Measurements from ENCODE around the gene TBK1. TPM values are rescaled to one million over a fixed set of nuclear protein-coding genes. Genes with fewer than 3 reads are reported as not detected.

TBK1 gene
- total RNA-seq: 18.2 and 22.0 TPM in 2 replicates

DNA sequence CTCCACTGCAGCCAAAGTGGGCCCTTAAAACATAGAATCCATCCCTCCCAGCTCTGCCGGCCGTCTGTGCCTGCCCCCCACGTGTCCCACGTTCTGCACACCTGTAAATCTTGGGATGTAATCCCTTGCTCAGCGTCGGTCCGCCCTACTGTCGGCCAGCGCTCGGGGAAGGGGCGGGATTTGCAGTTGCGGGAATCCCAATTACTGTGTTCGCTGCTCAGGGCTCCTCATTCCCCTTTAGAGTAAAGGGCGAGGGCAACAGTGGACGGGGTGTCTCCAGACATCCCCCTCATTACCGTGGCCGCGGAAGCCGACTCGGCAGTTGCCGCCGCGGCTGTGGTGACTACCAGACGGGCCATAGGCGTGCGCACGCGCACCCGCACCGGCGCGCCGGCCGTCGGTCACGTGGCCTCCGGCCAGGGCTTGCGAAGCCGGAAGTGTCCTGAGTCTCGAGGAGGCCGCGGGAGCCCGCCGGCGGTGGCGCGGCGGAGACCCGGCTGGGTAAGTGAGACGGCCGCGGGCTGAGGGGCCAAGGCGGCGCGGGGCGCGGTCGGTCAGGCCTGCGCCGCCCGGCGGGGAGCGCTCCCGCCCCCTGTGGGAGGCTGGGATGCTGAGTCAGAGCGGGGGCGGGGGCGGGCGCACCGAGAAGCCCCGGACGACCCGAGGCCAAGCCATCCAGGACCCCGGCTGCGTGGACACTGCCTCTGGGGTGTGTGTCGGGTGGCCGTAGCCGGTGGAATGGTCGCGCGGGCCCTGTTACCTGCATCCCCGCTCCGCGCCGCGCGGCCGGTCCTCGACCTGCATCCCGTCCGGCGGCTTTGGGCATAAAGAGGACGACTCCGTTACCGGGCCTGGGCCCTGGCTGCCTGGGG is at the start of gene TBK1:
Gene TBK1, plus strand, starts transcription at position 434 of the 872 bp plus-strand sequence. CDS start 3,751 bp downstream, outside the sequence.

DNA sequence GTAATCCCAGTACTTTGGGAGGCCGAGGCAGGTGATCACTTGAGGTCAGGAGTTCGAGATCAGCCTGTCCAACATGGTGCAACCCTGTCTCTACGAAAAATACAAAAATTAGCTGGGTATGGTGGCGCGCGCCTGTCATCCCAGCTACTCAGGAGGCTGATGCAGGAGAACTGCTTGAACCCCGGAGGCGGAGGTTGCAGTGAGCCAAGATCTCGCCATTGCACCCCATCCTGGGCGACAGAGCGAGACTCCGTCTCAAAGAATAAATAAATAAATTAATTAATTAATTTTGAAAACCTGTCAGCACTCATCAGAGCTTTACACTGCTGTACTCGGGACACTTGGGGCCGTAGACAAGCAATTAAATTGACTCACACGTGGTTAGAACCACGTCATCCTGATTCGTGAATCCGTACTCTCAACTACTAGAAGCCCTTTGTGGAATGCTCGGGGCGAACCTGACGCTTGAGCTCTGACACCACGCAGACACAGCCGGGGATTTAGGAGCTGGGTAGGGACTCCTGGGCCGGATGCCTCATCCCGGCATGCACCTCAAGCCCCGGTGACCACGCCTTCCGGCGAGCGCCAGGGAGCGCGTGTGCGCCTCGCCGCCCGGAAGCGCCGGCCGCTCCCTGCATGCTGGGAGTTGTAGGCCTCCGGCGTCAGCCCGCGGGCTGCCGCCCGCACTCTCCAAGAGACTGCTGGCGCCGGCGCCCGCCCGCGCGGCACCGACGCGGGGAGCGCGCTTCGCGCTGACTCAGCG is 48.0 kb upstream of the TBK1 start, which contains the start of gene XPOT:
Gene XPOT, plus strand, starts transcription at position 686 of the 763 bp plus-strand sequence. CDS start 5,644 bp downstream, outside the sequence.

Other genes starting within 250 kb of the TBK1 start
- 3.9 and 9.7 TPM in 2 replicates for gene KICS2, start 229.8 kb upstream of the TBK1 start, total RNA-seq
- gene C12orf56, start 61.4 kb upstream of the TBK1 start, total RNA-seq: 0.11 and 0.79 TPM in 2 replicates
- gene XPOT, start 47.7 kb upstream of the TBK1 start, total RNA-seq: 47.1 and 78.2 TPM in 2 replicates
- 5.9 and 6.4 TPM in 2 replicates for gene RASSF3, start 158.4 kb downstream of the TBK1 start, total RNA-seq